Measurements from ENCODE around the gene ADCY3.

The ADCY3 gene

DNA sequence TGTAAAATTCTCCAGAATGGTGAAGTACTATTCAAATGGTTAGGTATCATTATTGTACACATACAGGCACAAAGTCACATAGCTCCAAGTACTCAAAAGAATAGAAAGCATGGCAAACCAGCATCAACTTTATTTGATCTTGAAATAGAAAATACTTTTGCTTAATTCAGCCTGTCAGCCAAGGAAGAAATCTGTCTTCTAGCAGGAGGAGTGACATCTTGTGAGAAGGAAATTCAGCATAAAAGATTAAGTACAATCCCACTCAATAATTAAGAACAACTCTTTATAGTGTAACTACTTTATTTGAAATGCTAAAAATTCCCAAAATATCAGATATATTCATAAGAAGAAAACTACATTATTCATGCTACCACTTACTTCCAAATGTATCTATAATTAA, 35.9 kb upstream of the ADCY3 start:
- no peak for DNase-seq (ENCODE audit: low read depth)
- TF ChIP-seq, protein P1, sequence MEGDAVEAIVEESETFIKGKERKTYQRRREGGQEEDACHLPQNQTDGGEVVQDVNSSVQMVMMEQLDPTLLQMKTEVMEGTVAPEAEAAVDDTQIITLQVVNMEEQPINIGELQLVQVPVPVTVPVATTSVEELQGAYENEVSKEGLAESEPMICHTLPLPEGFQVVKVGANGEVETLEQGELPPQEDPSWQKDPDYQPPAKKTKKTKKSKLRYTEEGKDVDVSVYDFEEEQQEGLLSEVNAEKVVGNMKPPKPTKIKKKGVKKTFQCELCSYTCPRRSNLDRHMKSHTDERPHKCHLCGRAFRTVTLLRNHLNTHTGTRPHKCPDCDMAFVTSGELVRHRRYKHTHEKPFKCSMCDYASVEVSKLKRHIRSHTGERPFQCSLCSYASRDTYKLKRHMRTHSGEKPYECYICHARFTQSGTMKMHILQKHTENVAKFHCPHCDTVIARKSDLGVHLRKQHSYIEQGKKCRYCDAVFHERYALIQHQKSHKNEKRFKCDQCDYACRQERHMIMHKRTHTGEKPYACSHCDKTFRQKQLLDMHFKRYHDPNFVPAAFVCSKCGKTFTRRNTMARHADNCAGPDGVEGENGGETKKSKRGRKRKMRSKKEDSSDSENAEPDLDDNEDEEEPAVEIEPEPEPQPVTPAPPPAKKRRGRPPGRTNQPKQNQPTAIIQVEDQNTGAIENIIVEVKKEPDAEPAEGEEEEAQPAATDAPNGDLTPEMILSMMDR (IDR thresholded peaks at IDR 0.05; ENCODE audit: low read depth, low read length, missing control alignments): no peak
- no peak overlapping the region for H3K4me3 ChIP-seq (ENCODE audit: low read depth, low read length)

DNA sequence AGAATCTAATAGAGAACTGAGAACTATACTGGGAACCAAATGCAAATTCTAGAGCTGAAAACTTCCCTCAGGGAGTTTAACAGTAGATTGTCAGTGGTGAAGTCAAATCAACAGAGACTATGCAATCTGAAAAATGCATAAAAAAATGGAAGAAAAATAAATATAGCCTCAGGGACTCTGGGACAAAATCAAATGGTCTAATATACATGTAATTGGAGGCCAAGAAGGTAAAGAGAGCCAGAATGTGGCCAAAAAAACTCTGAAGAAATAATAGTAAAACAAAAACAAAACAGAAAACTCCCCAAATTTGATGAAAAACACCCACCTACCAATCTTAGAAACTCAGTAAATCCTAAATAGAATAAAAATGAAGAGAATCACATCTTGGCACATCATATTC, 35.2 kb upstream of the ADCY3 start:
- no peak for DNase-seq (ENCODE audit: low read depth)
- no peak overlapping the region for H3K4me3 ChIP-seq (ENCODE audit: low read depth, low read length)
- TF ChIP-seq, protein P1 (IDR thresholded peaks at IDR 0.05; ENCODE audit: low read depth, low read length, missing control alignments): no peak

DNA sequence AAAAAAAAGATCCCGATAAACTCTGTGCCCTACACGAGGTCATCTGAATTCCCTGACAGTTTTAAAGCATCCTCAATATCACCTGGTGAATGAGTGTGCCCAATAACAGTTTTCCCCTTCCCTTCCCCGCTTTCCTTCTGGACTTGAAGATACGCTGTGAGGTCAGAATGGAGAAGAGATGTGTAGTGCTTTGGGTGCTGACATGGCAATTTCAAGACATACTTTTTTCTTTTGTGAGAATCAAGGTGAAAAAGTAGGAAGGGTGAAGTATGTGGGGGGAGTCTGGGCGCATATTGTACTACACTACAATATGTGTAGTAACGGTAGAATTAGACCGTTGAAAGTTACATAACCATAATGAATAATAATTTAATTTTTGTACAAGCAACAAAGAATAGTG, 30.1 kb upstream of the ADCY3 start:
- TF ChIP-seq, protein P1 (IDR thresholded peaks at IDR 0.05; ENCODE audit: low read depth, low read length, missing control alignments): no peak
- no peak for DNase-seq (ENCODE audit: low read depth)
- H3K4me3 ChIP-seq (ENCODE audit: low read depth, low read length): no peak overlapping the region

DNA sequence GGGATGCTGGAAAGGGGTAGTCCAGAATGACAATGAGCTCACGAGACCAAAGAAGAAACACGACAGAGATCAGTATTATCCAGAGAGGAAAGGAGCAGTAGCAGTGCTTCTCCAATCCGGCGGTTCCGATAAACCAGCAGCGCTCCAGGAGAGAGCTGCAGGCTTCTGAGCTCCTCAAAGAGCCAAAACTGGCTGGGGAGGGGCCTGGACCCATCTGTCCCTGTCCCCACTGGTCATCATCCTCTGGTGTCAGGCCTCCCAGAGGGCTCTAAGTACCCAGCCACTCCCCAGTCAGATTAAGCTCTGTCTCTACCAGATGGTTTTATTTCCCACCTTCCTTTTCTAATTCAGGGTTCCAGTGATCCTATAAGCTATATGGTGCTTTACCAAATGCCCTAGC, 28.5 kb upstream of the ADCY3 start:
- TF ChIP-seq, protein P1 (IDR thresholded peaks at IDR 0.05; ENCODE audit: low read depth, low read length, missing control alignments): no peak
- no peak overlapping the region for H3K4me3 ChIP-seq (ENCODE audit: low read depth, low read length)
- no peak for DNase-seq (ENCODE audit: low read depth)

DNA sequence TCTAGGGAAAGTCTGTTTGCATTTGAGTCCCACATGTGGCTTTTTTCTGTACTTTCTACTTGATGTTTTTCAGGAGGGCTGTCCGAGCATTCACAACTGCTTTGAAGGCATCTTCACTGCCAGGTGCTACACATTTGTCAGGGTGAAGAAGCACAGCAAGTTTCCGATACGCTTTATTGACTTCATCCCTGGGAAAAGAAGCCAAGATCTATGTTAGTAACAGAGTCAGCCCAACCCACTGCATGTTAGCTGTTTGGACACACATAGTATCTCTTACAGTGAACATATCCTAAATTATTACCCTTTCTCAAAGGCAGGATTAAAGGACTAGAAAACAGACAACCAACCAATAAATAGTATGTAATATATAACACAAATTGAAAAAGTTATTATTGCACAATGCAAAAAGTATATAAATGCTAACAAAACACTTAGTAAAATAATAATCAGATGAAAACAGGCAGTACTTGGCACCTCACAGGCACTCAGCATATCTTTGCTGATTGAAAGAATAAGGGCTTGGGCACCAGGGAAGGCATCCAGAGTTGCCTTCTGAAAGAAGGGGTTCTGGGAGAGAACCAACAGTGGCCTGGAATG, 27.6 kb upstream of the ADCY3 start:
- TF ChIP-seq, protein P1 (IDR thresholded peaks at IDR 0.05; ENCODE audit: low read depth, low read length, missing control alignments): no peak
- no peak overlapping the region for H3K4me3 ChIP-seq (ENCODE audit: low read depth, low read length)
- no peak for DNase-seq (ENCODE audit: low read depth)

DNA sequence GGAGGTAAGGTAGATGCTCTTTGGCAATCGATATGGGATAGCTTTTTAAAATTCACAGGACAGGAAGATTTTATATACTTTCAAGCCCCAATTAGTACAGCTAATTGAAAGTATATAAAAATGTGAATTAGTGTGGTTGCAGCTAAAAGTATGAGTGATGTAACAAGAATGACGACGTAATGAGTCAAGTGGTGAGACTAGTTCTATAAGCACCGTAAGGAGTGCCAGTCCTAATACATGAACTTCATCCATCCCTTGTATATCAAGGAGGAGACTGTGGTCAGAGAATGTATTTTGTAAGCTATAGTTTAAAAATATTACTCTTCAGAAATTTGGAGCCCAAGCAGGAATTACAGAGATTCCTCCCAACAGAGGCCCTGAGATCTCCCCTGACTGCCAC, 25.9 kb upstream of the ADCY3 start:
- TF ChIP-seq, protein P1 (IDR thresholded peaks at IDR 0.05; ENCODE audit: low read depth, low read length, missing control alignments): no peak
- no peak for DNase-seq (ENCODE audit: low read depth)
- no peak overlapping the region for H3K4me3 ChIP-seq (ENCODE audit: low read depth, low read length)

DNA sequence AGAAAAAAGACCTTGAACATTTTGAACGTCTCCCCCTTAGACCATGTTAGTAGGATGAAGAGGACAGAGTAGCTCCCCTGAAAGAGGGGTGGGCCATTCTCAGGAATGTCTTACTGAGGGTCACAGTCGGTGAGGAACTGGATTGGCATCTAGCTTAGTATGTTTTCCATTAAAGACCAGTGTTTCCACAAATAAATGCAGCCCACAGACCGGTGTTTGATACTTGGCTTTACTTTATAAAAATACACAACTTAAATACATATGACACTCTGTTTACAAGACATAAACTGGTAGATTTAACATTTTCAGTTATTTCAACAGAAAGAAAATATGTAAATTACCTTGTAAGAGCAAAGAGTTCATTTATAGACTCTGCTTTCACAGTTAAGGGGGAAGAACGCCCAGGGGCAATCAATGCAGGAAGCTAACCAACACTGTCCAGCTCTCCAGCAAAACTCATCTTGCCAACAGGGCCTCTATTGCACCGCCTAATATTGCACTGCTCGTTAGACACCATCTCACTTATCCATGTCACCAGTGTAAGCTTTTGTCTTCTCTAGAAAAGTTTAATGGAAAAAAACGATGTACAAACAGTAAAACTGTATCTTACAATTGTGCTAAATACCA, 23.5 kb upstream of the ADCY3 start:
- TF ChIP-seq, protein P1 (IDR thresholded peaks at IDR 0.05; ENCODE audit: low read depth, low read length, missing control alignments): no peak
- H3K4me3 ChIP-seq (ENCODE audit: low read depth, low read length): no peak overlapping the region
- no peak for DNase-seq (ENCODE audit: low read depth)

All from GM12864 (cell line).